Loucy (cell line): ENCODE results near the gene TMED1.
"Not testable (repeated sequence)": the region's sequence is repeated elsewhere in the genome, so short reads cannot be mapped to it uniquely, and the experiment has no call there.

Experiments used
- H2AFZ ChIP-seq: fragments of 200-600 bp; sonication (generic); 2 replicates; pipeline ENCODE4 v1.6.0; 2016; ENCODE audit warnings: antibody characterized with exemption, mild to moderate bottlenecking, low read length, moderate library complexity
- H3F3A ChIP-seq: fragments of 200-600 bp; 2 replicates; pipeline ENCODE4 v1.6.0; 2016; ENCODE audit warnings: antibody characterized with exemption, low read depth, mild to moderate bottlenecking
- H3K27me3 ChIP-seq: fragments of 200-600 bp; sonication (generic); 2 replicates; pipeline ENCODE4 v1.6.1; 2014; ENCODE audit warnings: low read length, mild to moderate bottlenecking; ENCODE audit not compliant: insufficient read depth, poor library complexity, severe bottlenecking
- H3K36me3 ChIP-seq: fragments of 200-600 bp; sonication (generic); 2 replicates; pipeline ENCODE4 v1.6.1; 2016; ENCODE audit warnings: low read length; ENCODE audit not compliant: insufficient read depth
- H3K4me1 ChIP-seq: fragments of 200-600 bp; sonication (generic); 2 replicates; pipeline ENCODE4 v1.5.1; 2014; ENCODE audit warnings: low read length, mild to moderate bottlenecking; ENCODE audit not compliant: insufficient read depth, poor library complexity, severe bottlenecking
- H3K4me2 ChIP-seq: fragments of 200-600 bp; sonication (generic); 2 replicates; pipeline ENCODE4 v1.6.0; 2014; ENCODE audit warnings: antibody characterized with exemption, low read length, low read depth, mild to moderate bottlenecking; ENCODE audit not compliant: poor library complexity, severe bottlenecking
- H3K4me3 ChIP-seq: fragments of 200-600 bp; sonication (generic); 2 replicates; pipeline ENCODE4 v1.5.1; 2014; ENCODE audit warnings: low read length, mild to moderate bottlenecking, mixed read lengths; ENCODE audit not compliant: poor library complexity, severe bottlenecking
- H3K79me2 ChIP-seq: fragments of 200-600 bp; sonication (generic); 2 replicates; pipeline ENCODE4 v1.6.1; 2014; ENCODE audit warnings: low read length; ENCODE audit not compliant: insufficient read depth
- H3K9ac ChIP-seq: fragments of 200-600 bp; sonication (generic); 2 replicates; pipeline ENCODE4 v1.6.0; 2014; ENCODE audit warnings: mild to moderate bottlenecking, low read depth, low read length, moderate library complexity; ENCODE audit not compliant: poor library complexity, severe bottlenecking
- H3K9me2 ChIP-seq: fragments of 200-600 bp; sonication (generic); replicated peaks from 2 replicates; pipeline ENCODE4 v1.6.1; 2016; ENCODE audit warnings: low read depth, low read length, mixed read lengths
- H3K9me3 ChIP-seq: fragments of 200-600 bp; sonication (generic); 2 replicates; pipeline ENCODE4 v1.6.1; 2014; ENCODE audit warnings: mild to moderate bottlenecking, antibody characterized with exemption, low read length, low read depth; ENCODE audit not compliant: insufficient read depth
- H4K20me1 ChIP-seq: fragments of 200-600 bp; sonication (generic); 2 replicates; pipeline ENCODE4 v1.6.0; 2014; ENCODE audit warnings: antibody characterized with exemption, low read length, mild to moderate bottlenecking; ENCODE audit not compliant: insufficient read depth, poor library complexity, severe bottlenecking
- CTCF ChIP-seq: fragments of 200-600 bp; sonication (generic); conservative IDR thresholded peaks from 2 replicates; pipeline ENCODE4 v1.5.1; 2014; ENCODE audit warnings: mild to moderate bottlenecking, antibody characterized with exemption, low read length
- EZH2phosphoT487 ChIP-seq: fragments of 200-600 bp; IDR thresholded peaks from 2 replicates; pipeline ENCODE4 v1.6.1; 2018; ENCODE audit warnings: antibody characterized with exemption, mild to moderate bottlenecking, moderate library complexity, borderline replicate concordance

Gene TMED1

DNA sequence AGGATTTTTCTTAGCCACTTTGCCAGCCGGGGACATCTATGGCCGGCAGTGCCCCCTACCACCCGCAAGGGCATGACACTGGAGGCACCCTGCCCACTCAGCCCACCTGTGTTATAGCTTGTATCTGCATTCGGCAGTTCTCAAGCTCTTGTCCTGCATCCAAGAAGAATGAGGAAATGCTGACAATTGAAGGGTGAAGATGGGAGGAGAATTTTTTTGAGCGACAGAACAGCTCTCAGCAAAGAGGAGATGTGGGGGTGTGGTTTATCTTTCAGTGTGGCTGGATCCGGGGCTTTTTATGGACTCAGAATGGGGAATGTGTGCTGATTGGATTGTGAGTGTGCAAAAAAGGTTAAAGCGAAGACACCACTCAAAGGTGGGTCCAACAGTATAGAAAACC lies 6.8 kb upstream of the TMED1 start:
- H3K79me2 ChIP-seq = no peaks in the 10 kb centered on the region
- H3K9ac ChIP-seq = no peak overlapping the region
- H3K4me3 ChIP-seq = no peak overlapping the region
- H2AFZ ChIP-seq = no peak overlapping the region
- no peaks in the 10 kb centered on the region for H3K36me3 ChIP-seq
- no peak overlapping the region for H3K4me2 ChIP-seq
- no peaks in the 10 kb centered on the region for H3K4me1 ChIP-seq
- no peaks in the 10 kb centered on the region for H3K27me3 ChIP-seq
- no peaks in the 10 kb centered on the region for H3K9me2 ChIP-seq
- H3F3A ChIP-seq = no peaks in the 10 kb centered on the region
- peaks cover 6% of the 10 kb centered on the region; the same call in 1 of the 2 replicates for H3K9me3 ChIP-seq
- TF ChIP-seq CTCF (no peak), EZH2phosphoT487 (no peak)
- H4K20me1 ChIP-seq = no peaks in the 10 kb centered on the region

- Histone ChIP-seq H3K4me1 (peaks cover 14% of the 10 kb centered on the region), H2AFZ (no peak overlapping the region), H3K9ac (no peak overlapping the region), H3K27me3 (no peaks in the 10 kb centered on the region), H3K79me2 (no peaks in the 10 kb centered on the region; the same call in none of the 2 replicates), H3K4me2 (no peak overlapping the region), H3K9me2 (no peaks in the 10 kb centered on the region), H3K36me3 (no peaks in the 10 kb centered on the region), H3K9me3 (no peaks in the 10 kb centered on the region), H3F3A (no peaks in the 10 kb centered on the region; the same call in 1 of the 2 replicates), H3K4me3 (no peak overlapping the region), H4K20me1 (peaks cover 7% of the 10 kb centered on the region)
- TF ChIP-seq EZH2phosphoT487 (no peak), CTCF (no peak)
Measured at GRCh38 chr19:10839114-10840050, 3.4 kb upstream of the TMED1 start.

GRCh38 chr19:10838377-10838776 lies 2.4 kb upstream of the TMED1 start:
- Histone ChIP-seq H3K79me2 (no peaks in the 10 kb centered on the region; the same call in none of the 2 replicates), H3K9me2 (no peaks in the 10 kb centered on the region), H3F3A (no peaks in the 10 kb centered on the region; the same call in 1 of the 2 replicates), H3K9me3 (no peaks in the 10 kb centered on the region), H4K20me1 (peaks cover 7% of the 10 kb centered on the region), H3K4me2 (no peak overlapping the region), H3K27me3 (no peaks in the 10 kb centered on the region), H2AFZ (no peak overlapping the region), H3K4me1 (peaks cover 14% of the 10 kb centered on the region), H3K36me3 (peaks cover 3% of the 10 kb centered on the region; the same call in 1 of the 2 replicates), H3K9ac (no peak overlapping the region), H3K4me3 (no peak overlapping the region)
- TF ChIP-seq CTCF (no peak), EZH2phosphoT487 (no peak)

DNA sequence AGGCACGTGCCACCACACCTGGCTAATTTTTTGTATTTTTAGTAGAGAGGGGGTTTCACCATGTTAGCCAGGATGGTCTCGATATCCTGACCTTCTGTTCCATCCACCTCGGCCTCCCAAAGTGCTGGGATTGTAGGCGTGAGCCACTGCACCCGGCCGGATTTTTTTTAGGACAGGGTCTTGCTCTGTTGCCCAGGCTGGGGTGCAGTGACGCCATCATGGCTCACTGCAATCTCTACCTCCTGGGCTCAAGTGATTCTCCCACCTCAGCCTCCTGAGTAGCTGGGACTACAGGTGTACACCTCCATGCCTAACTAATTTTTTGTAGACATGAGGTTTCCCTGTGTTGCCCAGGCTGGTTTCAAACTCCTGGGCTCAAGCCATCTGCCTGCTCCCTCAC lies 1.6 kb upstream of the TMED1 start:
- not testable (repeated sequence) for H3K79me2 ChIP-seq, H3K9ac ChIP-seq, H3K27me3 ChIP-seq, H4K20me1 ChIP-seq, H3K4me2 ChIP-seq, H2AFZ ChIP-seq, H3K36me3 ChIP-seq, H3K4me3 ChIP-seq, H3K9me2 ChIP-seq, H3F3A ChIP-seq, H3K9me3 ChIP-seq
- peaks cover 14% of the 10 kb centered on the region for H3K4me1 ChIP-seq
